Measurements from ENCODE around the gene ZNG1A.
"Not testable (repeated sequence)": the region's sequence is repeated elsewhere in the genome, so short reads cannot be mapped to it uniquely, and the experiment has no call there.

The ZNG1A gene

GRCh38 chr9:178140-178825 is 573 bp downstream of the ZNG1A start:
- DNase-seq (ENCODE audit: low read depth) = peak; percentile 0

GRCh38 chr9:169757-170156 is 9.1 kb downstream of the ZNG1A start:
- DNase-seq (ENCODE audit: low read depth) = not testable (repeated sequence)

GRCh38 chr9:159871-160270 is 19.0 kb downstream of the ZNG1A start:
- not testable (repeated sequence) for DNase-seq (ENCODE audit: low read depth)

GRCh38 chr9:151173-151572 is 27.7 kb downstream of the ZNG1A start:
- not testable (repeated sequence) for DNase-seq (ENCODE audit: low read depth)

- not testable (repeated sequence) for DNase-seq (ENCODE audit: low read depth)
These were observed 39.0 kb downstream of the ZNG1A start for GRCh38 chr9:139880-140279.

GRCh38 chr9:117995-118467 is 60.8 kb downstream of the ZNG1A start, which contains the start of gene FOXD4:
TSS of gene FOXD4 (minus strand) at chr9:118417. CDS start at chr9:118119, 298 bp downstream.
- DNase-seq (ENCODE audit: low read depth) = not testable (repeated sequence)

GRCh38 chr9:117144-117994 is 61.5 kb downstream of the ZNG1A start:
- DNase-seq (ENCODE audit: low read depth) = not testable (repeated sequence)

- DNase-seq (ENCODE audit: low read depth) = not testable (repeated sequence)
These were observed 62.4 kb downstream of the ZNG1A start for GRCh38 chr9:116239-117077.

- DNase-seq (ENCODE audit: low read depth) = not testable (repeated sequence)
These were observed 63.8 kb downstream of the ZNG1A start for GRCh38 chr9:115118-115451.

- not testable (repeated sequence) for DNase-seq (ENCODE audit: low read depth)
These were observed 64.4 kb downstream of the ZNG1A start for GRCh38 chr9:114267-115117.

GRCh38 chr9:113468-114266 is 65.2 kb downstream of the ZNG1A start:
- not testable (repeated sequence) for DNase-seq (ENCODE audit: low read depth)

GRCh38 chr9:112589-113467 is 66.0 kb downstream of the ZNG1A start:
- DNase-seq (ENCODE audit: low read depth) = not testable (repeated sequence)

GRCh38 chr9:110672-111071 is 68.2 kb downstream of the ZNG1A start:
- not testable (repeated sequence) for DNase-seq (ENCODE audit: low read depth)

GRCh38 chr9:109540-109939 is 69.3 kb downstream of the ZNG1A start:
- DNase-seq (ENCODE audit: low read depth) = not testable (repeated sequence)

GRCh38 chr9:108742-109495 is 69.9 kb downstream of the ZNG1A start:
- DNase-seq (ENCODE audit: low read depth) = not testable (repeated sequence)

GRCh38 chr9:105991-106390 is 72.9 kb downstream of the ZNG1A start:
- DNase-seq (ENCODE audit: low read depth) = not testable (repeated sequence)

- not testable (repeated sequence) for DNase-seq (ENCODE audit: low read depth)
These were observed 78.4 kb downstream of the ZNG1A start for GRCh38 chr9:100430-100829.

- DNase-seq (ENCODE audit: low read depth) = not testable (repeated sequence)
These were observed 79.0 kb downstream of the ZNG1A start for GRCh38 chr9:99867-100266.
